Gastrocnemius medialis (tissue), 4 donors: ENCODE data around the gene JMY. TPM values are rescaled to one million over a fixed set of nuclear protein-coding genes. Genes with fewer than 3 reads are reported as not detected.

Experiments used
- ATAC-seq, 2 donors: fragments of 150-250 bp; one replicate each; pipeline ENCODE4 v1.9.1; 2016
- DNase-seq, 2 donors: peaks; one replicate each; pipeline ENCODE4 v3.0.0-alpha.2; 2019
- H3K27ac ChIP-seq, 4 donors: fragments of 200-600 bp; sonication (generic); 1 replicate in 1 of 4; 2 replicates in 3 of 4; pipeline ENCODE4 v1.5.1; 2016 to 2018; ENCODE audit warnings: mild to moderate bottlenecking in 2 of 4, moderate library complexity in 1 of 4
- H3K27me3 ChIP-seq, 3 donors: fragments of 200-600 bp; sonication (generic) in 2 of 3; 1 replicate in 1 of 3; 2 replicates in 2 of 3; pipeline versions ENCODE4 v1.5.1 to v1.6.0; 2016 to 2019; ENCODE audit warnings: mild to moderate bottlenecking in 1 of 3, moderate library complexity in 1 of 3
- H3K36me3 ChIP-seq, 2 donors: fragments of 200-600 bp; sonication (generic) in 1 of 2; one replicate each; pipeline ENCODE4 v1.5.1; 2017 to 2018
- H3K4me1 ChIP-seq, 2 donors: fragments of 200-600 bp; sonication (generic) in 1 of 2; one replicate each; pipeline ENCODE4 v1.5.1; 2016 to 2017; ENCODE audit warnings: mild to moderate bottlenecking in 2 of 2
- H3K4me3 ChIP-seq, 4 donors: fragments of 200-600 bp; sonication (generic) in 3 of 4; 1 replicate in 1 of 4; 2 replicates in 3 of 4; pipeline ENCODE4 v1.5.1; 2016 to 2019; ENCODE audit warnings: mild to moderate bottlenecking in 2 of 4
- H3K9me3 ChIP-seq, 3 donors: fragments of 200-600 bp; sonication (generic) in 2 of 3; 1 replicate in 1 of 3; 2 replicates in 2 of 3; pipeline ENCODE4 v1.5.1; 2016 to 2019
- CTCF ChIP-seq, 5 experiments: fragments of 450-650 bp in 3 of 5; fragments of 200-600 bp in 2 of 5; sonication (generic) in 2 of 5; IDR thresholded peaks in 4 of 5; conservative IDR thresholded peaks in 1 of 5; 1 replicate in 4 of 5; 2 replicates in 1 of 5; pipeline ENCODE4 v1.5.1; 2016 to 2019; ENCODE audit warnings: antibody characterized with exemption in 5 of 5, mild to moderate bottlenecking in 3 of 5, moderate library complexity in 3 of 5
- POLR2A ChIP-seq, 2 donors: fragments of 450-650 bp; IDR thresholded peaks; one replicate each; pipeline ENCODE4 v1.6.1; 2017; ENCODE audit warnings: antibody characterized with exemption in 2 of 2, mild to moderate bottlenecking in 2 of 2, moderate library complexity in 2 of 2
- in situ Hi-C, 4 donors: fragments of 200-750 bp; cut with MboI; loops; one replicate each; pipeline versions ENCODE4 v1.15.0 to v1.8.0; 2017; ENCODE audit warnings: low sequenced_read_pairs in 4 of 4
- intact Hi-C: fragments of 100-400 bp; cut with DNase I; formaldehyde crosslinking; loops from one replicate; pipeline ENCODE4 v1.15.1; 2023; ENCODE audit warnings: low total_unique reads
- total RNA-seq, 4 donors: library from RNA; depleted of rRNA; stranded (reverse); fragments of >200 nt; gene quantifications; one replicate each; pipeline versions ENCODE4 v1.1.0 to v1.2.3, GENCODE V29; 2016

The JMY gene
- total RNA-seq, 4 donors from 2014 or later: 11.4 to 26.7 (median 16.8) TPM

- intact Hi-C loops: no loop called here
- ATAC-seq: no peak
- in situ Hi-C loops: no loop called here
- H3K27ac ChIP-seq: no peak overlapping the region
- no peaks in the 10 kb centered on the region for H3K9me3 ChIP-seq
- H3K4me3 ChIP-seq: no peak overlapping the region
- H3K4me1 ChIP-seq: no peaks in the 10 kb centered on the region
- TF ChIP-seq POLR2A (IDR thresholded peaks at IDR 0.05) (no peak), CTCF (IDR thresholded peaks at IDR 0.05 in 4 of 5, conservative IDR thresholded peaks at IDR 0.05 in 1 of 5) (no peak)
- H3K27me3 ChIP-seq: no peaks in the 10 kb centered on the region
- DNase-seq: no peak
- no peaks in the 10 kb centered on the region for H3K36me3 ChIP-seq
These were observed 33.9 kb upstream of the JMY start for GRCh38 chr5:79202076-79202475.

- no peak overlapping the region for H3K4me3 ChIP-seq
- no peaks in the 10 kb centered on the region for H3K9me3 ChIP-seq
- in situ Hi-C loops (no loop called here), intact Hi-C loops (no loop called here)
- no peaks in the 10 kb centered on the region for H3K36me3 ChIP-seq
- no peak overlapping the region for H3K27ac ChIP-seq
- TF ChIP-seq POLR2A (IDR thresholded peaks at IDR 0.05) (no peak), CTCF (IDR thresholded peaks at IDR 0.05 in 4 of 5, conservative IDR thresholded peaks at IDR 0.05 in 1 of 5) (no peak)
- DNase-seq: no peak
- no peaks in the 10 kb centered on the region for H3K27me3 ChIP-seq
- H3K4me1 ChIP-seq: no peaks in the 10 kb centered on the region
- ATAC-seq: no peak
These were observed 30.0 kb upstream of the JMY start for GRCh38 chr5:79205965-79206364.

GRCh38 chr5:79206541-79206940, 29.4 kb upstream of the JMY start:
- DNase-seq (no peak), ATAC-seq (no peak)
- H3K27ac ChIP-seq: no peak overlapping the region
- H3K4me1 ChIP-seq: no peaks in the 10 kb centered on the region
- in situ Hi-C loops: no loop called here
- intact Hi-C loops: no loop called here
- H3K27me3 ChIP-seq: no peaks in the 10 kb centered on the region
- no peak for TF ChIP-seq POLR2A (IDR thresholded peaks at IDR 0.05)
- TF ChIP-seq CTCF (IDR thresholded peaks at IDR 0.05 in 4 of 5, conservative IDR thresholded peaks at IDR 0.05 in 1 of 5): no peak
- no peak overlapping the region for H3K4me3 ChIP-seq
- H3K36me3 ChIP-seq: no peaks in the 10 kb centered on the region
- H3K9me3 ChIP-seq: no peaks in the 10 kb centered on the region

GRCh38 chr5:79209505-79209904, 26.4 kb upstream of the JMY start:
- no peaks in the 10 kb centered on the region for H3K9me3 ChIP-seq
- no peak overlapping the region for H3K27ac ChIP-seq
- no peak for ATAC-seq
- in situ Hi-C loops (no loop called here), intact Hi-C loops (no loop called here)
- H3K4me3 ChIP-seq: no peak overlapping the region
- H3K4me1 ChIP-seq: no peaks in the 10 kb centered on the region
- no peak for DNase-seq
- TF ChIP-seq CTCF (IDR thresholded peaks at IDR 0.05 in 4 of 5, conservative IDR thresholded peaks at IDR 0.05 in 1 of 5) (no peak), POLR2A (IDR thresholded peaks at IDR 0.05) (no peak)
- no peaks in the 10 kb centered on the region for H3K36me3 ChIP-seq
- H3K27me3 ChIP-seq: no peaks in the 10 kb centered on the region

- TF ChIP-seq POLR2A (IDR thresholded peaks at IDR 0.05) (no peak), CTCF (IDR thresholded peaks at IDR 0.05 in 4 of 5, conservative IDR thresholded peaks at IDR 0.05 in 1 of 5) (no peak)
- Histone ChIP-seq H3K4me1 (no peaks in the 10 kb centered on the region), H3K9me3 (no peaks in the 10 kb centered on the region), H3K27me3 (no peaks in the 10 kb centered on the region), H3K27ac (no peak overlapping the region), H3K4me3 (no peak overlapping the region), H3K36me3 (no peaks in the 10 kb centered on the region)
- ATAC-seq: no peak
- no peak for DNase-seq
- in situ Hi-C loops: no loop called here
- intact Hi-C loops: no loop called here
These were observed 11.5 kb upstream of the JMY start for GRCh38 chr5:79224286-79224984.
